Body of pancreas (tissue), 4 donors: ENCODE data around the gene SURF4.

Experiments used
- CTCF ChIP-seq, 7 experiments: fragments of 450-650 bp in 4 of 7; fragments of 200-600 bp in 3 of 7; sonication (generic) in 3 of 7; IDR thresholded peaks; one replicate each; pipeline ENCODE4 v1.5.1; 2016 to 2019; ENCODE audit warnings: antibody characterized with exemption in 7 of 7
- POLR2A ChIP-seq, 3 donors: fragments of 450-650 bp; IDR thresholded peaks; one replicate each; pipeline ENCODE4 v1.6.1; 2016; ENCODE audit warnings: antibody characterized with exemption in 3 of 3, mild to moderate bottlenecking in 2 of 3

- no peak for TF ChIP-seq CTCF (IDR thresholded peaks at IDR 0.05)
- no peak for TF ChIP-seq POLR2A (IDR thresholded peaks at IDR 0.05)
Measured at GRCh38 chr9:133333011-133333410, 42.8 kb downstream of the SURF4 start.
